Mucosa of descending colon (tissue), 3 donors: ENCODE results near the gene DNAJC22. TPM values are rescaled to one million over a fixed set of nuclear protein-coding genes. Genes with fewer than 3 reads are reported as not detected.

ENCODE experiments used
- ATAC-seq: fragments of 200-7000 bp; cut with Tn5 transposase; one replicate; pipeline ENCODE4 v1.9.1; 2020; ENCODE audit warnings: mild to moderate bottlenecking, moderate library complexity
- DNase-seq, 3 donors: peaks; one replicate each; pipeline ENCODE4 v3.0.0-alpha.2; 2020
- H3K36me3 ChIP-seq: fragments of 200-600 bp; one replicate; pipeline ENCODE4 v1.8.0; 2021; ENCODE audit warnings: low read depth, mild to moderate bottlenecking
- H3K4me1 ChIP-seq: fragments of 200-600 bp; one replicate; pipeline ENCODE4 v1.8.0; 2021; ENCODE audit warnings: low read depth, mild to moderate bottlenecking
- H3K4me3 ChIP-seq: fragments of 200-600 bp; one replicate; pipeline ENCODE4 v1.8.0; 2021; ENCODE audit warnings: mild to moderate bottlenecking
- H3K9me3 ChIP-seq: fragments of 200-600 bp; one replicate; pipeline ENCODE4 v1.8.0; 2021; ENCODE audit warnings: mild to moderate bottlenecking
- CTCF ChIP-seq: fragments of 200-600 bp; IDR thresholded peaks from one replicate; pipeline ENCODE4 v1.8.0; 2022; ENCODE audit warnings: antibody characterized with exemption, mild to moderate bottlenecking
- intact Hi-C, 2 donors: fragments of 100-400 bp; cut with DNase I in 1 of 2; cut with micrococcal nuclease in 1 of 2; formaldehyde crosslinking; loops; one replicate each; pipeline versions ENCODE4 v1.11.0 to v1.11.1; 2022; cut with DNase I, micrococcal nuclease
- total RNA-seq, 3 donors: library from RNA; stranded (reverse); fragmentation: NEBNext Ultra II Directional in 2 of 3; extraction: Animal tissue kit (Norgen Biotek cat#: 25700) in 2 of 3; gene quantifications; one replicate each; pipeline versions ENCODE4 v1.2.1 to v1.2.4, GENCODE V29; 2021 to 2023
- donor health status: DM: no; HTN: no; CAD: no; lungs with moderate emphysema.
- donor health status: DM: no; HTN: no; CAD: no.
- donor health status: DM: no; HTN: yes; CAD: no.

Gene DNAJC22
- total RNA-seq, 3 donors from 2014 or later = 6.7 to 45.7 (median 37.0) TPM

GRCh38 chr12:49342914-49343731, 3.6 kb upstream of the DNAJC22 start:
- ATAC-seq (no peak), DNase-seq (no peak)
- TF ChIP-seq CTCF = no peak
- Histone ChIP-seq H3K9me3 (no peaks in the 10 kb centered on the region), H3K4me3 (no peak overlapping the region), H3K36me3 (no peaks in the 10 kb centered on the region), H3K4me1 (peaks cover 55% of the 10 kb centered on the region)
- intact Hi-C loops = loop anchor here in 1 of 2 donors (10.0 kb wide), 1 partner anchor 58 kb away; no protein-coding TSS in a partner anchor

GRCh38 chr12:49344486-49345050, 2.1 kb upstream of the DNAJC22 start:
- ATAC-seq (no peak), DNase-seq (no peak)
- H3K4me1 ChIP-seq = peaks cover 51% of the 10 kb centered on the region
- no peak for TF ChIP-seq CTCF
- no peaks in the 10 kb centered on the region for H3K9me3 ChIP-seq
- intact Hi-C loops = loop anchor here in 1 of 2 donors (10.0 kb wide), 1 partner anchor 60 kb away; no protein-coding TSS in a partner anchor
- no peaks in the 10 kb centered on the region for H3K36me3 ChIP-seq
- no peak overlapping the region for H3K4me3 ChIP-seq

GRCh38 chr12:49345051-49345824, 1.4 kb upstream of the DNAJC22 start:
- Histone ChIP-seq H3K4me1 (peaks cover 51% of the 10 kb centered on the region), H3K36me3 (no peaks in the 10 kb centered on the region), H3K9me3 (no peaks in the 10 kb centered on the region), H3K4me3 (no peak overlapping the region)
- no peak for DNase-seq
- no peak for ATAC-seq
- intact Hi-C loops = loop anchor here in 1 of 2 donors (10.0 kb wide), 1 partner anchor 60 kb away; no protein-coding TSS in a partner anchor
- TF ChIP-seq CTCF = no peak

GRCh38 chr12:49345825-49346658, 646 bp upstream of the DNAJC22 start:
- TF ChIP-seq CTCF = no peak
- Histone ChIP-seq H3K4me3 (no peak overlapping the region), H3K36me3 (no peaks in the 10 kb centered on the region), H3K4me1 (peaks cover 51% of the 10 kb centered on the region), H3K9me3 (no peaks in the 10 kb centered on the region)
- no peak for ATAC-seq
- DNase-seq = no peak
- intact Hi-C loops = loop anchor here in 1 of 2 donors (10.0 kb wide), 1 partner anchor 61 kb away; no protein-coding TSS in a partner anchor
